GM21825 (cell line): ENCODE measurements around the gene ETV3.

Source experiments
- ATAC-seq: cut with Tn5 transposase; IDR thresholded peaks from one replicate; pipeline ENCODE4 v1.9.1; 2021; ENCODE audit warnings: mild to moderate bottlenecking, moderate library complexity; ENCODE audit not compliant: unreplicated experiment

Gene ETV3

GRCh38 chr1:157162345-157162744, 24.1 kb upstream of the ETV3 start:
- ATAC-seq: no peak

DNA sequence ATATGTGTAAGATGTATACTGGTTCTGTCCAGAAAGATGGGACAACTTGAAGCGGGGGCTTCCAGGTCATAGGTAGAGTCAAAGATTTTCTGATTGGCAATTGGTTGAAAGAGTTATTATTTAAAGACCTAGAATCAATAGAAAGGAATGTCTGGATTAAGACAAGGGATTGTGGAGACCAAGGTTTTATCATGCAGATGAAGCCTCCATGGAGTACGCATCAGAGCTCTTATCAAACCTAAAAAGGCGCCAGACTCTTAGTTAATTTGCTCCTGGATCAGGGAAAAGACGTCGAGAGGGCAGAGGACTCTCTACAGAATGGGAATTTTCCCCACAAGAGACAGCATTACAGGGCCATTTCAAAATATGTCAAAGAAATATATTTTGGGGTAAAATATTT, 23.7 kb upstream of the ETV3 start:
- ATAC-seq: no peak

- no peak for ATAC-seq
These were observed 20.8 kb upstream of the ETV3 start for GRCh38 chr1:157158967-157159366.

DNA sequence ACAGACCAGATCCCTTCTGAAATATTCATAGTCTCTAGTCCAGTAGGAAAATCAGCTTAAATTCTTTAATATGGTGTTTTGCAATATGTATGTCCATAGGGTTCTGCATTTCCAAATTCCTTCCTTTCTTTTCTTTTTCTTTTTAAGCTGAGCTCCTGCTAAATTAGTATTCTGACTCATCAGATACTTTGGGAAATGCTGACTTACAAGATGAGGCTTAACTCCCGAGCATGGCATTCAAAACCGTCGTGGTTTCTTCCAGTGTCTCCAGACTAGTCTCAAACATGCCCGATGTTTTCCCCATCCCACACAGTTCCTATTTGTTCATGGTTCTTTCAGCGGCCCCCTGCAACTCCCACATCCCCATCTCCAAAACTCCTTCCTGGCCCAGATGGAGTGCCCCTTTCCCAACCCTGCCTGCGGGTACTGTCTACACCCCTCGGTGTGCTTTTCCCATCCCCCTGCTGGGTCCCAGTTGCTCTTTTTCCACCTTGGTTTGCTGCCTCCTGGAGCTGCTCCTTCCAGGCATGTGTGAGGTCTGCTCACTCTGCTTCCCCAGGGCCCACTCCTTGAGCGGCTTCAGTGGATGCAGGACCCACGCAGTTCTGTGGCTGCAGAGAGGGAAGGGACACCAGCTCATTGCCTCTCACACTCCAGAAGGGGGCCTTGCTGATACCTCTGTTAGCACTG, 19.5 kb upstream of the ETV3 start:
- no peak for ATAC-seq

GRCh38 chr1:157156058-157156541, 17.9 kb upstream of the ETV3 start:
- ATAC-seq: no peak

DNA sequence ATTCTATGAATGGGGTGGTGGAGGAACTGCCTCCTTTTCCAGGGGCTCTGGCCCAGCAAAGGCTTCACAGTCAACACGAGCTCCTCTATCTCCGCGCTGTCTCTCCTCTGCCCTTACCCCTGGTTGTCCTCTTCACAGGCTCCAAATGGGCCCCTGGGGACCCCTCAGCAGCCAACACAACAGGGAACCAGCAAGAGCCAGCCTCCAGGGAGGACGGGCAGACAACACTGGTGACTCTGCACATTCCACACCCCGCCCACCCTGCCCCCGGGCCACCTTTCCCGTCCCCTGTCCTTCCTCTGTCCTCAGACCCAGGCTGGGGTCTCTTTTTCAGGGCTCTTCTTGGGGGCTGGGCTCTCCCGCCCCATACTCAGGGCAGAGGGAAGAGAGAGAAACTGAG, 17.5 kb upstream of the ETV3 start:
- ATAC-seq: no peak

DNA sequence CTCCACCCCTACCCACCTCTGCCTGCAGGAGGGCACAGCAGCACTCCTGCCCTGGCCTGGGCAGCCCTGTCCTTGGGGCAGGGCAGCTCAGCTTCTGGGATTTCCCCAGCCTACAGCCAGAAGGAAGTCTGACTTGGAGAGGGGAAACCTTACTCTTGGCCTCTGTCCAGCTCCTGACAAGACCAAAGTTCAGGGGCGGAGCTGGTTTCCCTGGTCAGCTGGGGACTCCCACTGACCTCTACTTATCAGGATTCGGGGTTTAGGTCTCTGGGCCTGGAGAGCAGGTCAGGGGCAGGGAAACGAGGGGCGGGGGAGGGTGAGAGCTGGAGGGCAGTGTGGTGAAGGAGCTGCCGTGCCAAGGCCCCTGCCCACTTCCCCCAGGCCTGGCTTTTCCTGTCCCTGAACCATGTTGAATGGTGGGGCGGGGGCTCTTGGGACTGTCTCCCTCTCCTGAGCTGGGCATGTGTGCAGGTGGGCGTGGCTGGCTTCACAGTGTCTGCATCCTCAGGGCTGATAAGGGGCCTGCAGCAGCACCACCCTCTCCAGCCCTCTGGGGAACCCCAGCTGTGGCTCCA, 16.8 kb upstream of the ETV3 start:
- no peak for ATAC-seq

GRCh38 chr1:157154291-157154690, 16.1 kb upstream of the ETV3 start:
- no peak for ATAC-seq

GRCh38 chr1:157153746-157154145, 15.6 kb upstream of the ETV3 start:
- ATAC-seq: no peak

GRCh38 chr1:157152510-157152909, 14.3 kb upstream of the ETV3 start:
- no peak for ATAC-seq

- ATAC-seq: no peak
These were observed 13.3 kb upstream of the ETV3 start for GRCh38 chr1:157151506-157151905.

GRCh38 chr1:157151073-157151472, 12.9 kb upstream of the ETV3 start:
- no peak for ATAC-seq

GRCh38 chr1:157150631-157151030, 12.4 kb upstream of the ETV3 start:
- no peak for ATAC-seq

DNA sequence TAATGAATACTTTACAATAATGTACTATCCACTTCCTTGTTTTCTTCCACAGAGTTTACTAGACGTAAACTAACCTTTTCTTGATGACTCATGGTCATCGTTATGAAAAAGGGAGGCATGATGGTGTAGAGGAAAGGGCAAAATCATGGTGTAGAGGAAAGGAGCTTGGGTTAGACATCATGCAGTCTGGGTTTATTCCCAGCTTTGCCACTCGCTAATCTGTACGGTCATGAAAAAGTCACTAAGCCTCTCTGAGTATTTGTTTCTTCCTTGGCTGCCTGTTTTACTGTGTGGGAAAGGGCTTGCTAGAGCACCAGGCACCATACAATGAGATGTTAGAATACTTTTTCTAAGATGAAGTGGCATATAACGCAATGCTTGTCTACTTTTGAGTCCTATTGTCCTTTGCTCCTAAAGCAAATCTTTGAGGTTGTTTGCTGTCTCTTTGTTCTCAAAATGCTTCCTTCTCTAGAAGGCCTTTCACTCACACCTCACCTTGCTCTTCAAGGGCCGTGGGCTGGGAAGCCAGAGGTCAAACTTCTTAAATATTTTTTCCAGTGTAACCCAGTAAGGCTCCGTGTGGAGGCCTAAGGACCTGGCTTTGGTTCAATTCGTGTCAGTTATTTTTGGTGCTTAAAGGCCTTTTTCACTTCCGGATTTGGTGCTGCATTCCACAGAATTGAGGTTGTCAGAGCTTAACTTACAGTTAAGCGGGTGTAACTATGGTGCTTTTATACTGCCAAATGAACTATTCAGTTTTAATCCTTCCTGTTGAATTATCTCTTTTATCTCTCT, 9.9 kb upstream of the ETV3 start:
- ATAC-seq: no peak

GRCh38 chr1:157147037-157147436, 8.8 kb upstream of the ETV3 start:
- no peak for ATAC-seq

DNA sequence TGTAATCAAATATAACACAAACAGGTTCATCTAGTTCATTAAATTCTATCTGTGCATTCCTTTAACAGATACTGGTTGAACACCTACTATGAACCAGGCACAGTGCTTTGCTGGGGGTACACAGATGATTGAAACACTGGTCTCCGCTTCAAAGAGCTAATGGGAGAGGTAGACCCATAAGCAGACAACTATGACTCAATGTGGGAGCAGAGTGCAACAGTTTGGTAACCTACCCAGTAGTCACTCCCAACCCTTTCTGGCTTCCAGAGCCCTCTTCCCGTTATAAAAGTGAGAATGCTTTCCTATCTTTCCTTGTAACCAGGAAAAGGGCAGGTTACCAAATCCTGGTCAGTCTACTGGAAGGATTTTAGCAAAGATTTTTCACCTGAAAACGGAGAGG, 8.0 kb upstream of the ETV3 start:
- ATAC-seq: no peak

GRCh38 chr1:157145076-157145475, 6.9 kb upstream of the ETV3 start:
- no peak for ATAC-seq

DNA sequence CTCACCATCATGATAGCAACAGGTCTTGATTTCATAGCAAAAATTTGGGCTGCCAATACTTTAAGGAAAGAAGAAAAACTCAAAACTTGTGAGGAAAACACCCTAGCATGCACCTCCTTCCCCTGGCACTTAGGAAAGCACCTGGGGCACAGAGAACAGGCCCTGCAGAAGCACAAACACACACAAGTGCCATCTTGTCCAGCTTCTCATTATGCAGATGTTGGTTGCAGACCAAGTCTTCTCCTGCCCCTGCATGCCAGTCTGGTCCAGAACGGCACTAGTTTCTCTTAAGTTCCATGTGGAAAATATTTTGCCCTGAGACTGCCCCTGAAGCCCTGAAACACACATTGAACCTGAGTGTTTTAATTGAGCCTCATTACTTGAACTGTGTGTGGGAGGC, 6.3 kb upstream of the ETV3 start:
- ATAC-seq: no peak

GRCh38 chr1:157142765-157143423, 4.7 kb upstream of the ETV3 start:
- ATAC-seq: no peak

GRCh38 chr1:157142201-157142600, 4.0 kb upstream of the ETV3 start:
- ATAC-seq: no peak

GRCh38 chr1:157141212-157141855, 3.1 kb upstream of the ETV3 start:
- ATAC-seq: no peak
